CD4-positive, alpha-beta T cell (primary cell): ENCODE data around the gene FIGLA. TPM values are rescaled to one million over a fixed set of nuclear protein-coding genes. Genes with fewer than 3 reads are reported as not detected.

Experiments
- ATAC-seq: fragments of 200-7000 bp; cut with Tn5 transposase; one replicate; pipeline ENCODE4 v1.10.0; 2022; ENCODE audit warnings: mild to moderate bottlenecking; ENCODE audit not compliant: poor library complexity
- CTCF ChIA-PET: fragments of 350-600 bp; sonication (Branson Sonifier 250); formaldehyde crosslinking; loops from one replicate; lab custom pipeline; 2021; ENCODE audit warnings: antibody characterized with exemption, inconsistent platforms; lab: Charles Lee
- POLR2A ChIA-PET: fragments of 350-600 bp; sonication (Branson Sonifier 250); formaldehyde crosslinking; loops from one replicate; lab custom pipeline; 2021; ENCODE audit warnings: antibody characterized with exemption, inconsistent platforms; lab: Charles Lee
- DNase-seq, 14 experiments: peaks; one replicate each; pipeline ENCODE4 v3.0.0-alpha.2; 2013 to 2020; ENCODE audit warnings: mixed read lengths in 2 of 14
- H3K27ac ChIP-seq, 2 donors: one replicate each; pipeline versions ENCODE4 v1.5.1 to v1.7.0; 2013; ENCODE audit warnings: low read length in 2 of 2, low read depth in 1 of 2, mild to moderate bottlenecking in 1 of 2
- H3K27me3 ChIP-seq, 2 experiments: 1 replicate in 1 of 2; 2 replicates in 1 of 2; pipeline versions ENCODE4 v1.6.1 to v1.7.0; 2013; ENCODE audit warnings: low read length in 2 of 2, control low read depth in 1 of 2, mild to moderate bottlenecking in 1 of 2, moderate library complexity in 1 of 2; ENCODE audit not compliant: insufficient read depth in 2 of 2, control insufficient read depth in 1 of 2
- H3K36me3 ChIP-seq: one replicate; pipeline ENCODE4 v1.6.1; 2013; ENCODE audit warnings: low read length, control low read depth; ENCODE audit not compliant: insufficient read depth
- H3K4me1 ChIP-seq: one replicate; pipeline ENCODE4 v1.6.1; 2013; ENCODE audit warnings: low read length, control low read depth; ENCODE audit not compliant: insufficient read depth
- H3K4me3 ChIP-seq: one replicate; pipeline ENCODE4 v1.5.1; 2013; ENCODE audit warnings: mild to moderate bottlenecking, low read length, moderate library complexity
- H3K9me3 ChIP-seq, 2 experiments: 1 replicate in 1 of 2; 2 replicates in 1 of 2; pipeline versions ENCODE4 v1.6.1 to v1.7.0; 2013; ENCODE audit warnings: low read length in 2 of 2, mild to moderate bottlenecking in 2 of 2, control low read depth in 1 of 2, moderate library complexity in 1 of 2; ENCODE audit not compliant: control insufficient read depth in 1 of 2, insufficient read depth in 1 of 2
- H3K27ac Mint-ChIP-seq: one replicate; pipeline ENCODE4 v1.8.0; 2020; ENCODE audit warnings: mixed read lengths
- H3K27me3 Mint-ChIP-seq: one replicate; pipeline ENCODE4 v1.8.0; 2021; ENCODE audit warnings: mixed read lengths
- H3K36me3 Mint-ChIP-seq: one replicate; pipeline ENCODE4 v1.8.0; 2021; ENCODE audit warnings: low read depth, mixed read lengths
- H3K4me1 Mint-ChIP-seq: one replicate; pipeline ENCODE4 v1.8.0; 2021; ENCODE audit warnings: low read depth, mixed read lengths
- H3K4me3 Mint-ChIP-seq: one replicate; pipeline ENCODE4 v1.8.0; 2020; ENCODE audit warnings: mild to moderate bottlenecking, mixed read lengths
- H3K9me3 Mint-ChIP-seq: one replicate; pipeline ENCODE4 v1.8.0; 2020; ENCODE audit warnings: mixed read lengths
- CTCF ChIP-seq: fragments of 200-600 bp; IDR thresholded peaks from one replicate; pipeline ENCODE4 v1.8.0; 2022; ENCODE audit warnings: antibody characterized with exemption, mild to moderate bottlenecking
- intact Hi-C, 2 experiments: fragments of 100-400 bp; cut with DNase I in 1 of 2; cut with micrococcal nuclease in 1 of 2; formaldehyde crosslinking; loops; one replicate each; pipeline versions ENCODE4 v1.15.1 to v1.9.0; 2023 to 2025; cut with DNase I, micrococcal nuclease
- total RNA-seq, 174 experiments: library from RNA in 2 of 174; stranded (reverse) in 2 of 174; gene quantifications; one replicate each; pipeline ENCODE4 v1.2.3 and lab custom pipeline; 2021 to 2026

The FIGLA gene
- total RNA-seq, 2 experiments from 2014 or later = not detected

- H3K4me1 ChIP-seq = no peaks in the 10 kb centered on the region
- H3K36me3 ChIP-seq = no peaks in the 10 kb centered on the region
- no peak overlapping the region for H3K4me3 ChIP-seq
- intact Hi-C loops = no loop called here
- Mint-ChIP-seq H3K4me3 (no peak overlapping the region), H3K9me3 (no peaks in the 10 kb centered on the region), H3K27ac (no peak overlapping the region), H3K36me3 (no peaks in the 10 kb centered on the region), H3K4me1 (no peaks in the 10 kb centered on the region), H3K27me3 (peaks cover 5% of the 10 kb centered on the region)
- POLR2A ChIA-PET = no interaction called here
- H3K27ac ChIP-seq = no peak overlapping the region
- CTCF ChIA-PET = no interaction called here
- DNase-seq = no peak
- TF ChIP-seq CTCF = no peak
- no peaks in the 10 kb centered on the region for H3K27me3 ChIP-seq
- no peaks in the 10 kb centered on the region for H3K9me3 ChIP-seq
- no peak for ATAC-seq
Observed at GRCh38 chr2:70832386-70832785, 41.9 kb upstream of the FIGLA start.

GRCh38 chr2:70831861-70832260 is 41.4 kb upstream of the FIGLA start:
- ChIA-PET CTCF (no interaction called here), POLR2A (no interaction called here)
- no peak for TF ChIP-seq CTCF
- Mint-ChIP-seq H3K4me1 (no peaks in the 10 kb centered on the region), H3K36me3 (no peaks in the 10 kb centered on the region), H3K4me3 (no peak overlapping the region), H3K9me3 (no peaks in the 10 kb centered on the region), H3K27me3 (peaks cover 5% of the 10 kb centered on the region), H3K27ac (no peak overlapping the region)
- intact Hi-C loops = no loop called here
- H3K27ac ChIP-seq = no peak overlapping the region
- H3K4me1 ChIP-seq = no peaks in the 10 kb centered on the region
- H3K36me3 ChIP-seq = no peaks in the 10 kb centered on the region
- DNase-seq = no peak
- no peaks in the 10 kb centered on the region for H3K9me3 ChIP-seq
- no peak overlapping the region for H3K4me3 ChIP-seq
- no peaks in the 10 kb centered on the region for H3K27me3 ChIP-seq
- ATAC-seq = no peak

- Histone ChIP-seq H3K36me3 (no peaks in the 10 kb centered on the region), H3K4me3 (no peak overlapping the region), H3K9me3 (no peaks in the 10 kb centered on the region), H3K27ac (no peak overlapping the region), H3K27me3 (no peaks in the 10 kb centered on the region), H3K4me1 (no peaks in the 10 kb centered on the region)
- no peak overlapping the region for H3K4me3 Mint-ChIP-seq
- intact Hi-C loops = no loop called here
- no peaks in the 10 kb centered on the region for H3K36me3 Mint-ChIP-seq
- ATAC-seq (no peak), DNase-seq (no peak)
- peaks cover under 1% of the 10 kb centered on the region for H3K27me3 Mint-ChIP-seq
- H3K27ac Mint-ChIP-seq = no peak overlapping the region
- TF ChIP-seq CTCF = no peak
- H3K9me3 Mint-ChIP-seq = no peaks in the 10 kb centered on the region
- CTCF ChIA-PET = interaction anchor here (0.7 kb wide), 1 partner anchor 11 kb away, joined by 3 read pairs; no protein-coding TSS in a partner anchor
- no peaks in the 10 kb centered on the region for H3K4me1 Mint-ChIP-seq
- POLR2A ChIA-PET = no interaction called here
Observed at GRCh38 chr2:70830366-70830765, 39.9 kb upstream of the FIGLA start.
